Progenitor cell of endocrine pancreas (in vitro differentiated cells): ENCODE data around the gene CNTNAP2. TPM values are rescaled to one million over a fixed set of nuclear protein-coding genes. Genes with fewer than 3 reads are reported as not detected.

ENCODE experiments used
- DNase-seq: peaks from one replicate; pipeline ENCODE4 v3.0.0; 2021; ENCODE audit warnings: low spot score; ENCODE audit not compliant: unreplicated experiment
- H3K27ac Mint-ChIP-seq: 2 replicates; pipeline ENCODE4 v1.8.0; 2021; ENCODE audit warnings: mild to moderate bottlenecking, moderate library complexity, mixed read lengths
- H3K27me3 Mint-ChIP-seq: 2 replicates; pipeline ENCODE4 v1.8.0; 2021; ENCODE audit warnings: mixed read lengths
- H3K36me3 Mint-ChIP-seq: 2 replicates; pipeline ENCODE4 v1.8.0; 2022; ENCODE audit warnings: mixed read lengths; ENCODE audit not compliant: insufficient read depth
- H3K4me1 Mint-ChIP-seq: 2 replicates; pipeline ENCODE4 v1.8.0; 2021; ENCODE audit warnings: low read depth, mixed read lengths
- H3K4me3 Mint-ChIP-seq: 2 replicates; pipeline ENCODE4 v1.8.0; 2021; ENCODE audit warnings: low read depth, mild to moderate bottlenecking, moderate library complexity, mixed read lengths
- H3K9me3 Mint-ChIP-seq: 2 replicates; pipeline ENCODE4 v1.8.0; 2021; ENCODE audit warnings: low read depth, mixed read lengths
- total RNA-seq: library from RNA; stranded (reverse); gene quantifications from 2 replicates; pipeline ENCODE4 v1.2.1, GENCODE V29; 2021
- TF ChIP-seq, protein P1 (sequence below): fragments of 200-600 bp; sonication (generic); IDR thresholded peaks from one replicate; pipeline ENCODE4 v1.5.0; 2021; ENCODE audit warnings: antibody characterized with exemption, mild to moderate bottlenecking; ENCODE audit not compliant: unreplicated experiment

CNTNAP2 gene
- total RNA-seq, 1 donor from 2014 or later: 6.5 TPM

GRCh38 chr7:147997636-147998035 lies 1881.0 kb downstream of the CNTNAP2 start:
- TF ChIP-seq, protein P1, sequence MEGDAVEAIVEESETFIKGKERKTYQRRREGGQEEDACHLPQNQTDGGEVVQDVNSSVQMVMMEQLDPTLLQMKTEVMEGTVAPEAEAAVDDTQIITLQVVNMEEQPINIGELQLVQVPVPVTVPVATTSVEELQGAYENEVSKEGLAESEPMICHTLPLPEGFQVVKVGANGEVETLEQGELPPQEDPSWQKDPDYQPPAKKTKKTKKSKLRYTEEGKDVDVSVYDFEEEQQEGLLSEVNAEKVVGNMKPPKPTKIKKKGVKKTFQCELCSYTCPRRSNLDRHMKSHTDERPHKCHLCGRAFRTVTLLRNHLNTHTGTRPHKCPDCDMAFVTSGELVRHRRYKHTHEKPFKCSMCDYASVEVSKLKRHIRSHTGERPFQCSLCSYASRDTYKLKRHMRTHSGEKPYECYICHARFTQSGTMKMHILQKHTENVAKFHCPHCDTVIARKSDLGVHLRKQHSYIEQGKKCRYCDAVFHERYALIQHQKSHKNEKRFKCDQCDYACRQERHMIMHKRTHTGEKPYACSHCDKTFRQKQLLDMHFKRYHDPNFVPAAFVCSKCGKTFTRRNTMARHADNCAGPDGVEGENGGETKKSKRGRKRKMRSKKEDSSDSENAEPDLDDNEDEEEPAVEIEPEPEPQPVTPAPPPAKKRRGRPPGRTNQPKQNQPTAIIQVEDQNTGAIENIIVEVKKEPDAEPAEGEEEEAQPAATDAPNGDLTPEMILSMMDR: no peak
- Mint-ChIP-seq H3K4me1 (no peaks in the 10 kb centered on the region), H3K27ac (no peak overlapping the region), H3K27me3 (no peaks in the 10 kb centered on the region), H3K4me3 (no peak overlapping the region), H3K9me3 (no peaks in the 10 kb centered on the region), H3K36me3 (no peaks in the 10 kb centered on the region)
- no peak for DNase-seq

DNA sequence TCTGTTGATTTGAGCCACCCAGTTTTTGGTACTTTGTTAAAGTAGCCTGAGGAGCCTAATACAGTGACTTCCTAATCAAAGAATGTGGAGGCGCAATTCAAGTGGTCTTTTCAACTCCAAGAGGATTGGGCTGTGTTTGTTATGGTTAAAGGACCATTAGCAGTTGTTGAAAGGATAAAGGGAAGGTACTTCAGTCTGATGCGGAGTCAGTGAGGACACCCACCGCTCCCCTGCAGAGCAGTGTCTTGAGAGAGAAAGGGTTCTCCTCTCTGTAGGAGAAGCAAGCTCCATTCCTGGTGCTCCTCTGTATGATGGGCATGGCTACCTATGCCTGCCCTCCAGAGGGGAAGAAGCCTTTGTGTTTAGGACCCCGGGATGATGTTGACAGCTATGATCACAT lies 1883.4 kb downstream of the CNTNAP2 start:
- TF ChIP-seq, protein P1: no peak
- Mint-ChIP-seq H3K4me3 (no peak overlapping the region), H3K4me1 (no peaks in the 10 kb centered on the region), H3K27ac (no peak overlapping the region), H3K27me3 (no peaks in the 10 kb centered on the region), H3K9me3 (no peaks in the 10 kb centered on the region), H3K36me3 (no peaks in the 10 kb centered on the region)
- DNase-seq: no peak

DNA sequence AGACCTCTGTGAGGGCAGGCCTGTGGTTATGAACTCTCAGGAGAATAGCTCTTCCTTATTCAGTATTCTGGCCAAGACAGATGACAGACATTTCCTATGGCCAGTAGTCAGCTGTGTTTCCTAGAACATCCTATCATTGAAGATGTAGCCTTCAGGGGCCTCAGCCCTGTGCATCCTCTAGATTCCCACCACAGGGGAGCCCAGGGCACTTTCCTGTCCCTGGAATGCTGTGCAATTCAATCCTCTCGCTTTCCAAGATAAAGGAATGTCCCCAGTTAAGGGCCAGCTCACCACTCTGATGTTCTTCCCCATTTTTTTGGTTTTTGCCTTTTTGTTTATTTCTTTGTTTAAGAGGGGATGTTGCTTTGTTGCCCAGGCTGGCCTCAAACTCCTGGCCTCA lies 1895.2 kb downstream of the CNTNAP2 start:
- TF ChIP-seq, protein P1: no peak
- Mint-ChIP-seq H3K4me1 (no peaks in the 10 kb centered on the region), H3K4me3 (no peak overlapping the region), H3K36me3 (no peaks in the 10 kb centered on the region), H3K27ac (no peak overlapping the region), H3K27me3 (no peaks in the 10 kb centered on the region), H3K9me3 (no peaks in the 10 kb centered on the region)
- no peak for DNase-seq

GRCh38 chr7:148014001-148014400 lies 1897.4 kb downstream of the CNTNAP2 start:
- Mint-ChIP-seq H3K27ac (no peak overlapping the region), H3K27me3 (no peaks in the 10 kb centered on the region), H3K36me3 (no peaks in the 10 kb centered on the region), H3K4me3 (no peak overlapping the region), H3K4me1 (no peaks in the 10 kb centered on the region), H3K9me3 (no peaks in the 10 kb centered on the region)
- DNase-seq: no peak
- TF ChIP-seq, protein P1: no peak

DNA sequence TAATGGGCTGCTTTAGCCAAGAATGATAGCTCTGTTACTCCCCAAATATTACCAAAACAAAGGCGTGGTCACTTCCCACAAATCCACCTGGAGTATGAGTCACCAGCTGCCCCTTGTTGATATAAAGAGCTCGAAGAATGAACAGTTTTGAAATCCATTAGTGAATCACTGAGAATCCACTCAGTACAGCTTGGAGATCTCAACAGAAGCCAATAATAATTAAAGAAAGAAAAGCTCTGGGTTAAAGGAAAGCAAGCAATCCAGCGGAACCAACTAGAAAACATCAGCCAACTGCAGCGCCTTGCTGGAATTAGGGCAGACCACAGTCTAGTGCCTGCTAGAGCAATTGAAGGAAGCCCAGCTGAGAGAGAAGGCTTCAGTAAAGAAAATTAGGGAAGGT lies 1897.9 kb downstream of the CNTNAP2 start:
- Mint-ChIP-seq H3K36me3 (no peaks in the 10 kb centered on the region), H3K9me3 (no peaks in the 10 kb centered on the region), H3K27me3 (no peaks in the 10 kb centered on the region), H3K27ac (no peak overlapping the region), H3K4me1 (no peaks in the 10 kb centered on the region), H3K4me3 (no peak overlapping the region)
- TF ChIP-seq, protein P1: no peak
- DNase-seq: no peak
